Kidney (tissue), 14 donors: ENCODE measurements around the gene XYLT1. TPM values are rescaled to one million over a fixed set of nuclear protein-coding genes. Genes with fewer than 3 reads are reported as not detected.
"Not testable (repeated sequence)": the region's sequence is repeated elsewhere in the genome, so short reads cannot be mapped to it uniquely, and the experiment has no call there.

Experiments used
- DNase-seq, 5 donors: peaks; one replicate each; pipeline ENCODE4 v3.0.0-alpha.2; 2013 to 2020
- FAIRE-seq: peaks from 2 replicates; lab custom pipeline; 2012; peaks lifted over from hg19 to GRCh38; lab: Jason Lieb, UNC
- H3K27ac ChIP-seq, 2 donors: one replicate each; pipeline ENCODE4 v1.7.0; 2013; ENCODE audit warnings: low read depth in 2 of 2, low read length in 2 of 2, inconsistent platforms in 1 of 2
- H3K27me3 ChIP-seq: one replicate; pipeline ENCODE4 v1.7.1; 2013; ENCODE audit warnings: low read length, inconsistent platforms; ENCODE audit not compliant: control insufficient read depth, insufficient read depth
- H3K36me3 ChIP-seq, 3 donors: one replicate each; pipeline versions ENCODE4 v1.7.0 to v1.7.1; 2013; ENCODE audit warnings: low read length in 3 of 3, control low read depth in 1 of 3, inconsistent platforms in 1 of 3; ENCODE audit not compliant: insufficient read depth in 3 of 3, control insufficient read depth in 2 of 3
- H3K4me1 ChIP-seq, 3 donors: one replicate each; pipeline versions ENCODE4 v1.7.0 to v1.7.1; 2013; ENCODE audit warnings: low read length in 3 of 3, inconsistent platforms in 1 of 3, low read depth in 1 of 3; ENCODE audit not compliant: control insufficient read depth in 2 of 3, insufficient read depth in 2 of 3
- H3K4me3 ChIP-seq, 3 donors: one replicate each; pipeline versions ENCODE4 v1.7.0 to v1.8.1; 2013; ENCODE audit warnings: low read length in 3 of 3, control low read depth in 1 of 3, inconsistent platforms in 1 of 3
- H3K9ac ChIP-seq, 3 donors: one replicate each; pipeline versions ENCODE4 v1.7.0 to v1.7.1; 2013; ENCODE audit warnings: low read length in 3 of 3, control low read depth in 1 of 3, inconsistent platforms in 1 of 3
- H3K9me3 ChIP-seq, 3 donors: one replicate each; pipeline versions ENCODE4 v1.7.0 to v1.7.1; 2013; ENCODE audit warnings: low read length in 3 of 3, control low read depth in 1 of 3, inconsistent platforms in 1 of 3; ENCODE audit not compliant: control insufficient read depth in 2 of 3, insufficient read depth in 1 of 3
- intact Hi-C: fragments of 100-400 bp; cut with DNase I; formaldehyde crosslinking; loops from one replicate; pipeline ENCODE4 v1.11.1; 2022
- polyA plus RNA-seq: library from polyadenylated mRNA; stranded (reverse); fragments of 350-450 nt; fragmentation: Illumina TruSeq; extraction: RNeasy Lipid Tissue Mini Kit (QIAGEN cat#74804); gene quantifications from one replicate; pipeline ENCODE4 v1.2.3, GENCODE V29; 2014; ENCODE audit warnings: low read depth, low replicate concordance; ENCODE audit not compliant: insufficient read depth
- total RNA-seq: library from RNA; stranded (reverse); fragmentation: NEBNext Ultra II Directional; extraction: Animal tissue kit (Norgen Biotek cat#: 25700); gene quantifications from one replicate; pipeline ENCODE4 v1.2.1, GENCODE V29; 2021
- TF ChIP-seq, protein P1 (sequence below): IDR thresholded peaks from 3 replicates; pipeline ENCODE4 v1.5.1; 2012; ENCODE audit warnings: mild to moderate bottlenecking, moderate library complexity, borderline replicate concordance; ENCODE audit not compliant: insufficient read depth; ENCODE audit errors: extremely low read depth
- donor health status: control.
- donor health status: control.
- donor health status: control.
- donor health status: control.
- donor health status: control.
- donor health status: DM: yes; HTN: yes; CAD: no.
- donor health status: Normal renal cell carcinoma (clear cell type).

The XYLT1 gene
- total and polyA plus RNA-seq, 2 donors from 2014 or later, result 0.52 to 7.6 TPM

DNA sequence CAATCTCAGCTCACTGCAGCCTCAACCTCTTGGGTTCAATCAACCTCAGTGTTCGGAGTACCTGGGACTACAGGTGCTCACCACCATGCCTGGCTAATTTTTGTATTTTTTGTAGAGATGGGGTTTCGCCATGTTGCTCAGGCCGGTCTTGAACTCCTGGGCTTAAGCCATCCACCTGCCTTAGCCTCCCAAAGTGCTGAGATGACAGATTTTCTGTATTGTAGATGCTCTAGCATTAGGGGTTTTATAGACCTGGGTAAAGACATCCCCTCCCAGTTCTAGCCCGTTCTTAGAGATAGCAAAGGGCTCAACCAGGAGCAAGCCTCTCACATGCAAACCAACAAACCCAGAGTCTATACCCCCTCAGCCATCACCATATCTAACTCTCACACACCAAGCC is 57.3 kb downstream of the XYLT1 start:
- H3K9ac ChIP-seq, result no peak overlapping the region
- H3K36me3 ChIP-seq, result no peaks in the 10 kb centered on the region
- no peak overlapping the region for H3K4me3 ChIP-seq
- H3K4me1 ChIP-seq, result peaks cover 0 to 2% (median 0%) of the 10 kb centered on the region in 3 donors
- DNase-seq (no peak), FAIRE-seq (no peak)
- intact Hi-C loops, result no loop called here
- TF ChIP-seq, protein P1, sequence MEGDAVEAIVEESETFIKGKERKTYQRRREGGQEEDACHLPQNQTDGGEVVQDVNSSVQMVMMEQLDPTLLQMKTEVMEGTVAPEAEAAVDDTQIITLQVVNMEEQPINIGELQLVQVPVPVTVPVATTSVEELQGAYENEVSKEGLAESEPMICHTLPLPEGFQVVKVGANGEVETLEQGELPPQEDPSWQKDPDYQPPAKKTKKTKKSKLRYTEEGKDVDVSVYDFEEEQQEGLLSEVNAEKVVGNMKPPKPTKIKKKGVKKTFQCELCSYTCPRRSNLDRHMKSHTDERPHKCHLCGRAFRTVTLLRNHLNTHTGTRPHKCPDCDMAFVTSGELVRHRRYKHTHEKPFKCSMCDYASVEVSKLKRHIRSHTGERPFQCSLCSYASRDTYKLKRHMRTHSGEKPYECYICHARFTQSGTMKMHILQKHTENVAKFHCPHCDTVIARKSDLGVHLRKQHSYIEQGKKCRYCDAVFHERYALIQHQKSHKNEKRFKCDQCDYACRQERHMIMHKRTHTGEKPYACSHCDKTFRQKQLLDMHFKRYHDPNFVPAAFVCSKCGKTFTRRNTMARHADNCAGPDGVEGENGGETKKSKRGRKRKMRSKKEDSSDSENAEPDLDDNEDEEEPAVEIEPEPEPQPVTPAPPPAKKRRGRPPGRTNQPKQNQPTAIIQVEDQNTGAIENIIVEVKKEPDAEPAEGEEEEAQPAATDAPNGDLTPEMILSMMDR, result no peak
- no peaks in the 10 kb centered on the region for H3K27me3 ChIP-seq
- no peak overlapping the region for H3K27ac ChIP-seq
- H3K9me3 ChIP-seq, result no peaks in the 10 kb centered on the region

DNA sequence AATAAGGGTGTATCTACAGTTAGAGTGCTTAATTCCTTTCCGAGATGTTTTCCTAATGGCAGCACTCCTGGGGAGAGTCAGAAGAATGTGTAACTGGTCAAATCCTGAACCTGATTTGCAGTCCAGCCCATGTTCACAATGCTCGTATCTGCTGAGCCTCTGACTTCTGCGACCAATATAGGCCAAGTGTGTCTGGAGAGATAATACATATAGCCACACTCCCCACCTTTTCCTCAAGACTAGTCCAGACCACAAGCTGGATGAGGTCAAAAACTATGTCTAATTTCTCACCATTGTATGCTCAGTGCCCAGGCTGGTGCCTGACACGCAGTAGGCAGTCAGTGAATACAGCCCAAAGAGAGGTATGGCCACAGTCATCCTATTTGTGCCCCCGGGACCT is 58.0 kb downstream of the XYLT1 start:
- DNase-seq (no peak), FAIRE-seq (no peak)
- intact Hi-C loops, result no loop called here
- TF ChIP-seq, protein P1, result no peak
- no peaks in the 10 kb centered on the region for H3K36me3 ChIP-seq
- H3K4me3 ChIP-seq, result no peak overlapping the region
- no peak overlapping the region for H3K27ac ChIP-seq
- H3K27me3 ChIP-seq, result no peaks in the 10 kb centered on the region
- no peaks in the 10 kb centered on the region for H3K9me3 ChIP-seq
- H3K9ac ChIP-seq, result no peak overlapping the region
- H3K4me1 ChIP-seq, result peaks cover 0 to 2% (median 0%) of the 10 kb centered on the region in 3 donors

DNA sequence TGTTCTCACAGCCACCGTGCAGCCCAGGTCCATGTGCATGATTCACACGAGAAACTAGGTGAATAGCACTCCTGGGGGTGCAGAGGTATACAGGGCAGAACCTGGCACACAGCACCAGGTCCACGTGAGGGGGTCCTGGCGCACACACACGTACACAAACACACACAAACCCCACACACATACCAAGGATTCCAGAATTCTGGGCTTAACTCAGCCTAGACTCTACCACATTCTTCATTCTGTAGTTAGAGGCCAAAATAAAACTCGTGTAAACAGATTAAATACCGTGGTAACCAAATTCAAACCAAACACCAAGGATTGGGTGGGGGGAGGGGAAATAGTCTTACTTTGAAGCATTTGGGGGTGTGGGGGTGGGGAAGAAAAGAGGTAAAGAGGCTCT is 58.5 kb downstream of the XYLT1 start:
- H3K27me3 ChIP-seq, result no peaks in the 10 kb centered on the region
- H3K36me3 ChIP-seq, result no peaks in the 10 kb centered on the region
- intact Hi-C loops, result no loop called here
- no peaks in the 10 kb centered on the region for H3K9me3 ChIP-seq
- no peak for FAIRE-seq
- H3K4me1 ChIP-seq, result peaks cover 0 to 2% (median 0%) of the 10 kb centered on the region in 3 donors
- no peak overlapping the region for H3K9ac ChIP-seq
- TF ChIP-seq, protein P1, result no peak
- DNase-seq, result no peak
- H3K27ac ChIP-seq, result no peak overlapping the region
- no peak overlapping the region for H3K4me3 ChIP-seq

DNA sequence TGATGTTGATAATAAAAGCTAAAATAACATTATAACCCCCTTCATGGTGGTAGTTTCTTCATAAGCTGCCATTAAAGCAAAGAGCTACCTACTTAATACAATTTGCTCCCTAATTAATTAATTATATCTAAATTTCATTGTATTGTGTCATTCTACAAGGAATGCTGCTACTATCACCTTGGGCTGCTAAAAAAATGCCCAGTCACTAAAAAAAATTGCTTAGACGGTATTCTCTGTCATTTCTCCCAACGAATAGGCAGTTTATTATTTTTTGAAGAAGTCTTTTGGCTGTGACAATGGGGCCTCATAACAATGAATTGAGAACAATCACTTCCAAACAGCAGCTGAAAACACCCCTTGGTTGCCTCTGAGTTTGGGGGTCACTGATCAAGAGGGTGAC is 59.5 kb downstream of the XYLT1 start:
- TF ChIP-seq, protein P1, result no peak
- intact Hi-C loops, result no loop called here
- no peak overlapping the region for H3K4me3 ChIP-seq
- no peak overlapping the region for H3K27ac ChIP-seq
- H3K27me3 ChIP-seq, result no peaks in the 10 kb centered on the region
- no peak for DNase-seq
- H3K36me3 ChIP-seq, result no peaks in the 10 kb centered on the region
- FAIRE-seq, result no peak
- H3K9me3 ChIP-seq, result no peaks in the 10 kb centered on the region
- no peaks in the 10 kb centered on the region for H3K4me1 ChIP-seq
- no peak overlapping the region for H3K9ac ChIP-seq

DNA sequence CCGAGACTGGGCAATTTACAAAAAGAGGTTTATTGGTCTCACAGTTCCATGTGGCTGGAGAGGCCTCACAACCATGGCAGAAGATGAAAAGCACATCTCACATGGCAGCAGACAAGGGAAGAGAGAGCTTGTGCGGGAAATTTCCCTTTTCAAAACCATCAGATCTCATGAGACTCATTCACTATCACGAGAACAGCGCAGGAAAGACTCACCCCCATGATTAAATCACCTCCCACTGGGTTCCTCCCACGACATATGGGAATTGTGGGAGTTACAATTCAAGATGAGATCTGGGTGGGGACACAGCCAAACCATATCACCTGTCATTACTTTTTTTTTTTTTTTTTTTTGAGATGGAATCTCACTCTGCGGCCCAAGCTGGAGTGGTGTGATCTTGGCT is 60.4 kb downstream of the XYLT1 start:
- intact Hi-C loops, H3K9ac ChIP-seq: not testable (repeated sequence)

More for the DNA sequence above, 60.4 kb downstream of the XYLT1 start:
- not testable (repeated sequence) for H3K36me3 ChIP-seq, DNase-seq, H3K4me1 ChIP-seq, FAIRE-seq, H3K4me3 ChIP-seq, H3K27ac ChIP-seq, H3K9me3 ChIP-seq, H3K27me3 ChIP-seq
